GM12891 (cell line): ENCODE results near the gene GID8.

Source experiments
- POLR2A ChIP-seq: IDR thresholded peaks from 2 replicates; pipeline ENCODE4 v1.6.1; 2011; ENCODE audit warnings: low read depth, low read length, control low read depth
- SPI1 ChIP-seq: IDR thresholded peaks from 2 replicates; pipeline ENCODE4 v1.6.1; 2011; ENCODE audit warnings: low read depth, low read length, control low read depth

- TF ChIP-seq SPI1 (no peak), POLR2A (no peak)
Observed at GRCh38 chr20:62921119-62921687, 16.7 kb upstream of the GID8 start.
